DOHH2 (cell line): ENCODE measurements around the gene TCERG1L.

ENCODE experiments used
- CTCF ChIP-seq: fragments of 200-600 bp; sonication (generic); IDR thresholded peaks from one replicate; pipeline ENCODE4 v1.5.1; 2014; ENCODE audit warnings: antibody characterized with exemption, mild to moderate bottlenecking, low read depth, low read length; ENCODE audit not compliant: poor library complexity, severe bottlenecking
- EZH2phosphoT487 ChIP-seq: fragments of 200-600 bp; sonication (generic); IDR thresholded peaks from 2 replicates; pipeline ENCODE4 v1.6.1; 2017; ENCODE audit warnings: borderline replicate concordance, mild to moderate bottlenecking, antibody characterized with exemption, low read length, moderate library complexity, mixed read lengths

GRCh38 chr10:131277278-131277677, 34.2 kb downstream of the TCERG1L start:
- no peak for TF ChIP-seq CTCF
- no peak for TF ChIP-seq EZH2phosphoT487
